ENCODE results near the gene ADCK2.
"Not testable (repeated sequence)": the region's sequence is repeated elsewhere in the genome, so short reads cannot be mapped to it uniquely, and the experiment has no call there.

The ADCK2 gene

DNA sequence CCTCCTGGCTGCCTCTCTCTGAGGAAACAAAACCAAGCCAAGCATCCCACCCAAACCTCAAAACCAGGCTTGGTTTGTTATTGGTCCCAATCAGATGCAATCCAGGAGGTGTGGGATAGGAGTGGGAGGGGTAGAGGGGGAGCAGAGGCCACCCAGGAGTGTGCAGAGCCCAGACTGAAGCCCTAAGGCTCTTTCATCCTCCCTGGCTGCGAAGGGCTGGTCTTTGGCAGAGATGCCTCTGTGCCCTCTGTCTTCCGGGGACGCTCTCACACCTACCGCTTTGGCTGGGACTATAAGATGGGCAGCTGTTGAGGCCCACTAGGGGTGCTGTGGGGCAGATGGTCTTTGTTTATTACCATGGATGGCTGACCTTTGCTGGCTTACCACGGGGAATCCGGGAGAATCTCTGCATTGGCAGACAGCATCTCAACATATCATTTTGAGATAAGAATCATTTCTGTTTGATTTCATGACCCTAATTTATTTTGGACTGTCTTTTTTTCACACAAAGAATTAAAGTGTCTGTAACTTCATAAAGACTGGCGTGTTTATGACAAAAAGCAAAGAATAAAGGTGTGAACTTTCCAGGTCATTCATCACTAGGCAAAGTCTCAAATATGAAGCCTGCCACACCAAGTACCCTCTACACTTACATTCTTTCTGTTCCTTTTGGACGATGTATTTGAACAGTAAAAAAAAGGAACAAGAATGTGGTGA is 25.7 kb upstream of the ADCK2 start:
- no peak for DNase-seq

DNA sequence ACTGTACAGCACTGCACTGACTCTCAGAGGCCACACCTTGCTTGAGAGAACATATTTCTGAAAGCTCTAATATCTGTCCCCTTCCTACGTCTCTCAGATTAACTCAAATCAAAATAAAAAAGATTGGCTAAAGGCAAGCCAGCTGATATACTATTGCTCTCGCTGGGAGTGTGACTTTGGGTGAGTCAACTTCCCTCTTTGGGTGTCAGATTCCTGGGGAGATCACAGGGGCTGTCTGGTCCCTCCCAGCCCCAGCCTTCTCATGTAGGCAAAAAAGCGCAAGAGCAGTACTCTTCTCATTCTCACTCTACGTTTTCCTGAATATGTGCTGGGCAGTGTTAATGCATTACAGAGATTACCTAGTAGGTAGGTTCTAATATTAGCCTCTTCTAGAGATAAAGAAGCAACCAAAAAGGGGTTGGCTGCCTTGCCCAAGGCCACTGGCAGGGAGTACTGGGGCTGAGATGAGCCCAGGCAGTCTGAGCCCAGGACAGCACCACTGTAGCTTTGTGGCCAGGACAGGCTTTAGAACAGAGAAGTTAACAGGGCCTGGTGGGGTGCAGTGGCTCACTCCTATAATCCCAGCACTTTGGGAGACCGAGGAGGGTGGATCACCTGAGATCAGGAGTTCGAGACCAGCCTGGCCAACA is 23.1 kb upstream of the ADCK2 start:
- DNase-seq = no peak

DNA sequence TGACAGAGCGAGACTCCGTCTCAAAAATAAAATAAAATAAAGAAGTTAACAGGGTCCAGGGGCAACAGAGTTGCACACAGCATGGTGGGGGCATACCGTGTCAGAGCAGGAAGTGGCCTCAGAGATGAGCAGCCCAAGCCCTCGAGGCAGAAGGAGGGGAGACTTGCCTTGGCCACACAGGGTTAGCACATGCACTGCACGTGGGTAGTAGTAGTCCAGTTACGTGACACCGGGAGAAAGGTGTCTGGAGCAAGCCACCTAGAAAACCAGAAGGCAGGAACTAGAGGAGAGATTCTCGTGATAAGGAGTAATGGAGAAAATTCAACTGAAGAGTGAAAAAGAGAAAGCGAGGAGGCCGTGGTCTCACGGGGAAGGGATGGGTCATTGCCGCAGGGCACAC is 22.4 kb upstream of the ADCK2 start:
- DNase-seq = no peak

DNA sequence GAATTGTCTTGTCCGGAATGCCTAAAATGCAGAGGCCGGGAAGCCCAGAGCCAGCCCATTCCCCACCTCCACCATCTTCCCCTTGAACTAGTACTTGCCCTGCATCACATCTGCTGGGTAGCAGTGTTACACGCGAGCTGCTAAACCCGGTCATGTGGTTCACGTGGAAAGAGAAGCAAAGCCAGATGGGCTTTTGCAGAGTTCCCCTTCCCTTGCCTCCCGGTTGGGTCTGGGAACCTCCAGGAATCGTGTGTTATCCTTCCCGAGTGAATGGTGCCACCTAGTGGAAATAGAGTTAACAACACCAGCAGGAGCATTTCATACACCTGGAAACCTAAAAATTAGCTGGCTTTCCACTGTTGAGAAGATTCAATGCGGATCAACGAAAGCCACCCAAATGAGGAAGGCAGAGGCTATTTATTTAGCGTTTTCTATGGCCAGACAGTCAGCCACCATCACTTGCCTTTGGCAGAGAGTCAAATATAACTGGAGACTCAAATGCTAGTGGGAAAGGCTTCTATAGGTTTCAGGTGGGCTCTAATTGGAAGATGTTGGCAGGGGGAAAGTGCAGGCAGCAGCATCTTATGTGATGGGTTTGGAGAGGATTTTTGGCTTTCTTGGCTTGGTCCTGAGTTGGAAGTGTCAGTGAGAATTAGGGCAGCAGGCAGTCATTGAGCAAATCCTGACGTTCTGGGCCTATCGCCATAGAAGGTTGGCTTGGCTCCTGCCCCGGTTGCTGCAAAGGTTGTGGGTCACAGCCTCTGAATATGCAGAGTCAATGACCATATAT is 19.2 kb upstream of the ADCK2 start:
- DNase-seq = peak; percentile 4

DNA sequence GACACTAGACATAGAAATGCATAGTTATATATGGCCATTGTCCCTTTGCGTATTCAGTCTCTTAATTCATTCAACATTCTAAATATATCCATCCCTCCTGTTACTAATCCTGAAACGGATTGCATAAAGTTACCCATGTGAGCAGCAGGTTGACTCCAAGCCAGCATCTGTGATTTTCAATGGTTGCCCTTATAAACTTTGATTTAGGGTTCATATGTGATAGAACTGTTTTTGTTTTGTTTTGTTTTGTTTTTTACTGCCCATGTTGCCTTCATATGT is 18.7 kb upstream of the ADCK2 start:
- DNase-seq = no peak

DNA sequence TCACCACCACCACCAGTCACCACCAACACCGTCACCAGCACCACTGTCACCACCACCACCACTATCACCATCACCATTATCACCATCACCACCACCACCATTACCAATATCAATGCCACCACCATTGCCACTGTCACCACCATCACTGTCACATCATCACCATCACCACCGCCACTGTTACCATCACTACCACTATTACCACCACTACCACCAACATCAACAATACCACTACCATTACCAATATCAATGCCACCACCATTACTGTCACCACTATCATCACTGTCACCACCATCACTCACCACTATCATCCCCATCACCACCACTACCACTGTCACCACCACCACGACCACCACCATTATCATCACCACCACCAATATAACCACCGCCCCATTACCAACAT is 18.1 kb upstream of the ADCK2 start:
- no peak for DNase-seq

DNA sequence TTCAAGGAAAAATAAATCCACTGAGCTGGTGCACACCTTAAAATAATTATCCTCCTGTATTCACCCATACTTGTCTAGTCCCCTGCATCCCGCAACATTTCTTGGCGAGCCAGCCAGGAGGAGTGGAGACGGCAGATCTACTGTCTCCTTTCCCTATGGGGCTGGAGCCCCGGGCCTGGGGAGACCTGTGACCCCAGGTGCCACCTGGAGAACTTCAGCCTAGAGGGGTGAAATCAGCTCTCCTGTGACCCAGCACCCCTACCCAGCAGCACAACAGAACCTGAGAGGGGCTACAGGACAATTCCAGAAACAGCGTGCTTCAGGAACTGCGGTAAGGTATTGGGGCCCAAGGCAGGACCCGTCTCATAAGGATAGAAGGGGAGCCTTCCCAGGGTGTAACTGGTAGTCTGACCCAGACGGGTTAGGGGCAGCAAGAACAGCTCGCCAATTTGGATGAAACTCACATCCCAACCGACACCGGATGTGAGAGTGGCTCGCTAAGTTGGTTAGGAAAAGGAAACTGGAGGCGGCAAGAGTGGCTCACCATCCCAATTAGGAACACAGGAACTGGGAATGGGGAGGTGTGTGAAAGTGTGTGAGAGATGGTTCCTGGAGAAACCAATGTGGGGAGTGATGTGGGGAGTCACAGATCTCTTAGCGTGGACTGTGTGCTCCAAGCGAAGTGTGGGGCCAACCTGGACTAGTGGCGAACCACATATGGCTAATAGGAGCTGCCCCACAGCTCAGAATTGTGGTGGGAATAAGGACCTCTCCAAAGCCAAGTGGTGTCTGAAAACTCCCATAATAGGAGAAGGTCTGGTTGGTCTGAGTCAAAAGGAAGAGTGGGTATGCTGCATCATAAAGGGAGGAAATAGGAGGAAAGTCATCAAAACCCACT is 17.0 kb upstream of the ADCK2 start:
- DNase-seq = no peak

DNA sequence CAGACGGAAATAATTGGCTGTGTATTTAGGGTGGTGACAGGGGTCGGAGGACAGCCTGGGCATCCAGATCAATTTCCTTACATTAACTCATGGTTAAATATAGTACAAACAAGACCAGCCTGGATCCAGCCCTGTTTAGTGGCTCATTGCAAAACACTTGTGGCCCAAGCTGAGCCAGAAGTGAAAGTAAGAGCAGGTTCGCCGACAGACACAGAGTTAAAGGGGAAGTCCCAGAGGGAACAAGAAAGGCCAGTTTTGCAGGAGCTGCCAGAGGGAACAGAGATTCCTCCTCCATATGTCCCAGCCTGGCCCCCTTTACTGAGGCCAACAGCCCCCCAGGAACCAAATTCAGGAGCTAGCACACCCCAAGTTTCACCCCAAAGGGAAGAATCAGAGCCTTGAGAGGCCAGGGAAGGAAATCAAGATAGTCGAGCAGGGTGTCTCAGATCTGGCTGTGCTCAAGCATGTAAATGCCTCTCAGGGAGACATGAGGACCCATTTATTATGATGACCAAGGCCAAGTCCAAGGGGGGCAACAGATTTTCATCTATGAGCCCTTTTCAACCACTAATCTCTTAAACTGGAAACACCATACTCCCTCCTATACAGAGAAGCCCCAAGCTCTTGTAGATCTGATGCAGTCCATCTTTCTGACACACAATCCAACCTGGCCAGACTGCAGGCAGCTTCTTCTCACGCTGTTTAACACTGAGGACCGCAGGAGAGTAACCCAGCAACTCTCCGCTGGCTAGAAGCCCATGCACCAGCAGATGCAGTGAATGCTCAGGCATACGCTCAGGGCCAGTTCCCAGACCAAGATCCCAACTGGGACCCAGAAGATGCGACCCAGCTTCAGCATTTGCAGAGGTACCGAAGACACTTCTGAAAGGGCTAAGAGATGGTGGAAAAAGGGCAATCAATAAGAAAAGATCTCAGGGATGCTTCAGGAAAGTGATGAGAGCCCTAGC is 15.9 kb upstream of the ADCK2 start:
- peak; percentile 10 for DNase-seq

DNA sequence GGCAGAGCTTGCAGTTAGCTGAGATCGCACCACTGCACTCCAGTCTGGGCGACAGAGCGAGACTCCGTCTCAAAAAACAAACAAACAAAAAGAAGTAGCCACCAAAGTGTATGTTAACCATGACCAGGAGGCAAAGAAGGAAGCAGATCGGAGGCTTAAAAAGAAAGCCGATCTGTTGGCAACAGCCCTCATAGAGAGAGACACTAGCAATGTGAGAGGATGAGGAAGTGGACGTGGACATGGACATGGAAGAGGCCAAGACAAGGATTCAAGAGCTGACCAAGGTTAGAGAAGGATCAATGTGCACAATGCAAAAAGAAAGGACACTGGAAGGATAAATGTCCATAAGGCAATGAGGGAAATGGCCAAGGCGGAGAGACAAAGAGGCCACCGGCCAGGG is 14.9 kb upstream of the ADCK2 start:
- DNase-seq = no peak

DNA sequence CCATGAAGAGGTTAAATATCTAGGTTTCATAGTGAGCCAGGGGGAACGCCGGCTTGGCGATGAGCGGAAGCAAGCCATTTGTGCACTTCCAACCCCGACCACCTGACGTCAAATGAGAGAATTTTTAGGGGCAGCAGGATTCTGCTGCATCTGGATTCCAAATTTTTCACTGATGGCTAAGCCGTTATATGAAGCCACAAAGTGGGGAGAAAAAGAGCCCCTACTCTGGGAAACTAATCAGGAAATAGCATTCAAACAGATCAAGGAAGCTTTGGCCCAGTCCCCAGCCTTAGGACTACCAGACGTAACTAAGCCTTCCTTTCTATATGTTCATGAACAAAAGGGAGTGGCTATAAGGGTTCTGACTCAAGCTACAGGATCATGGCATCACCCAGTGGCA is 12.9 kb upstream of the ADCK2 start:
- no peak for DNase-seq

DNA sequence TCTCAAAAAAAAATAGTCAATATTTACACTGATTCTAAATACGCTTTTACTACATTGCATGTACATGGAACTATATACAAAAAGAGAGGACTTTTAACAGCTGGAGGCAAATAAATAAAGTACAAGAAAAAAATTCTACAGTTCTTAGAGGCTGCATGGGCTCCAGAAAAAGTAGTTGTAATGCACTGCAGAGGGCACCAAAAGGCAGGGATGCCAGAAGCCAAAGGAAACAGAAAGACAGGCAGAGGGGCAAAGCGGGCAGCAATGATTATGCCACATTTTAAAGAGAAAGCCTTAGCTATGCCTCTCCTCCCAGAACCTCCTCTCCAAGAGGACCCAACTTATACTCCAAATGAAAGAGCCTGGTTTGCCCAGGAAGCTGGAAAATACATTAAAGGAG is 11.6 kb upstream of the ADCK2 start:
- no peak for DNase-seq

DNA sequence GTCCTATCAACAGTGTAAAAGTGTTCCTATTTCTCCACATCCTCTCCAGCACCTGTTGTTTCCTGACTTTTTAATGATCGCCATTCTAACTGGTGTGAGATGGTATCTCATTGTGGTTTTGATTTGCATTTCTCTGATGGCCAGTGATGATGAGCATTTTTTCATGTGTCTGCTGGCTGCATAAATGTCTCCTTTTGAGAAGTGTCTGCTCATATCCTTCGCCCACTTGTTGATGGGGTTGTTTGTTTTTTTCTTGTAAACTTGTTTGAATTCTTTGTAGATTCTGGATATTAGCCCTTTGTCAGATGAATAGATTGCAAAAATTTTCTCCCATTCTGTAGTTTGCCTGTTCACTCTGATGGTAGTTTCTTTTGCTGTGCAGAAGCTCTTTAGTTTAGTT is 9.8 kb upstream of the ADCK2 start:
- DNase-seq = not testable (repeated sequence)

DNA sequence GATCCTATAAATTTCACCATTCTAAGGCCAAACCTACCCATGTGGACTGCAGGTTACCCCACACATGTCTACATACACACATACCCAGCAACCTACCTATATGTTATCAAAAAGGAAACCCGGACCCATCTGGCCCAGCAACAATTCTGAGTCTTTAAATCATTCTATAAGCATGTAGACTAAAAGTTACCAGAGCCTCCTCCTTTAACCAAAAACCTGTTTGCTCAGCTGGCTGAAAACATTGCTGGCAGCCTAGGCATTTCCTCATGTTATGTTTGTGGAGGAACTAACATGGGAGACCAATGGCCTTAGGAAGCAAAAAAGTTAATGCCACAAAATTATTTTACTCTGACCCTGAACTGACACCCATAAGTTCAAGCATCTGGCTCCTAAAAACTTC is 5.3 kb upstream of the ADCK2 start:
- no peak for DNase-seq

DNA sequence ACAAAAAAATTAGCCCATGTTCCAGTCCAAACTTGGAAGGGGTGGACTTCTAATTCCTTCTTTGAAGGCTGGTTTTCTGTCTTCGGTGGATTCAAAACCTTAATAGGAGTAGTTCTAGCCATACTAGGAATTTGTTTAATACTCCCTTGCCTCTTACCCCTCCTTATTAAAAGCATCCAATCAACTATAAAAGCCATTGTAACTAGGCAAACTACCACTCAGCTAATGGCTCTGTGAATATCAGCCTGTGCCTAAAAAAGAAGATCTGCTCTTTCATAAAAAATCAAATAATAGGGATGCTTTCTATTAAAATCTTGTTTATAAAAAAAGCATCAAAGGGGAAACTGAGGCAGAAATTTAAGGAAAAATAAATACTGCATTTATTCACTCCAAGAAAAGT is 4.1 kb upstream of the ADCK2 start:
- no peak for DNase-seq

DNA sequence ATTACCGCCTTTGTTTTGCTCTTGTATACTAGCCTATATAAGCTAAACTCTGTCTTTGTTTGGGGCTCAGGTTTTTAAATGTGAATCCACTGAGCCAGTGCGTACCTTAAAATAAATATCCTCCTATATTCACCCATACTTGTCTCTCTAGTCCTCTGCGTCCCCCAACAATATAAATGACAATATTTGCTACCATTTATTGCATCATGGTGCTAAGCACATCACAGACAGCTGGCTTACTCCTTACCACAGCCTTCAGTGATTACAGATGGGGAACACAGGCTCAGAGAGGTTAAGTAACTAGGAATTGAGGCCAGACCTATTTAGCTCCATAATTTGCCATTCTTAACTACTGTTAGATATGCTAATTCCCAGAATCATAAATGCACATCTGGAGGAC is 3.4 kb upstream of the ADCK2 start:
- no peak for DNase-seq

DNA sequence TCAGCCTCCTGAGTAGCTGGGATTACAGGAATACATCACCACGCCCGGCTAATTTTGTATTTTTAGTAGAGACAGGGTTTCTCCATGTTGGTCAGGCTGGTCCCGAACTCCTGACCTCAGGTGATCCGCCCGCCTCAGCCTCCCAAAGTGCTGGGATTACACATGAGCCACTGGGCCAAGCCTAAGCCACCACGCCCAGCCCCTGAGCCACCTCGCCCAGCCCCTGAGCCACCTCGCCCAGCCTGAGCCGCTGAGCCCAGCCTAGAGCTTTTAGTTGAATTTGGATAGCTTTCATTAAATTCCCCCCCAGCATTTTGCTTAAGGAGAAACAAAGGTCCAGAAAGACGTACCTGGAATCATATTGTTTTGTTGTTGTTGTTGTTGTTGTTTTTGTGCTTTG is 2.9 kb upstream of the ADCK2 start:
- not testable (repeated sequence) for DNase-seq

DNA sequence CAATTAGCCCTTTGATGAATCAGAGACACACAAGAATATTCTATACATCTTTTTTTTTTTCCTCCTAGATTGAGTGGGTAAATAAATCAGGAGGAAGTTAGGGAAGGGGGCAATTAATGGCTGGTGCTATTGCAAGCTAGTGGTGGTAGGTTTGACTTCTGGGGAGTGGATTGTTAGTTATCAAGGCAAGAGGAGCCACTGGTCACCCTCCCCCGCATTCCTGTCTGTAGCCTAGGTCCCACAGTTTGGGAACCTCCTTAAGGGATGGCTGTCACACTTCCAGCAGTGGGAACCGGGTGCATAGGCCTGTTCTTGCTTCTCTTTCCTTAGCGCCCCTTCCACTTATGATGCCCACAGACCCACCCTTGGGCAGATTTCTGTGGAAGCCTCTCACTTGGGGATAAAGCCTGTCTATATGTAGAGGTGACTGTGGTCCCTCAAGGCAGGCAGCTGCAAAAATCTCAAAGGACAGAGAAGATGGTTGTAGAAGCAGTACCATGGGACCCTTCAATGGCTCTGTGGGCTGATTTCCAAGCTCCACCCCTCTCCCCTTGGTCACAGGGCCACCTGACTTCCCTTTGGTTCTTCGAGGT is 2.3 kb upstream of the ADCK2 start:
- DNase-seq = no peak

DNA sequence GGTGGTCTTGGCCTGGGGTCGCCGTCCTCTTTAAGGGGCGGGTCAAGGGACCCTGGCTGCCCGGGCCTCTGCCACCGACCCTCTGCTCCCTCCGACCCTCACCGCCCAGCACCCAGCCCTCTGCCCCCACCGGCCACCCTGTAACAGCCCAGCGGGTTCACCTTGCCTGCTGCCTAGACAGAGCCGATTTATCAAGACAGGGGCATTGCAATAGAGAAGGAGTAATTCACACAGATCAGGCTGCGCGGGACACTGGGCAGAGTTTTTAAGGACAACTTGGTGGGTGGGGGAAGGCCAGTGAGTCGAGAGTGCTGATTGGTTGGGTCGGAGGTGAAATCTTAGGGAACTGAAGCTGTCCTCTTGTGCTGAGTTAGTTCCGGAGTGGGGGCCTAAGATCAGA is 779 bp upstream of the ADCK2 start:
- no peak for DNase-seq

DNA sequence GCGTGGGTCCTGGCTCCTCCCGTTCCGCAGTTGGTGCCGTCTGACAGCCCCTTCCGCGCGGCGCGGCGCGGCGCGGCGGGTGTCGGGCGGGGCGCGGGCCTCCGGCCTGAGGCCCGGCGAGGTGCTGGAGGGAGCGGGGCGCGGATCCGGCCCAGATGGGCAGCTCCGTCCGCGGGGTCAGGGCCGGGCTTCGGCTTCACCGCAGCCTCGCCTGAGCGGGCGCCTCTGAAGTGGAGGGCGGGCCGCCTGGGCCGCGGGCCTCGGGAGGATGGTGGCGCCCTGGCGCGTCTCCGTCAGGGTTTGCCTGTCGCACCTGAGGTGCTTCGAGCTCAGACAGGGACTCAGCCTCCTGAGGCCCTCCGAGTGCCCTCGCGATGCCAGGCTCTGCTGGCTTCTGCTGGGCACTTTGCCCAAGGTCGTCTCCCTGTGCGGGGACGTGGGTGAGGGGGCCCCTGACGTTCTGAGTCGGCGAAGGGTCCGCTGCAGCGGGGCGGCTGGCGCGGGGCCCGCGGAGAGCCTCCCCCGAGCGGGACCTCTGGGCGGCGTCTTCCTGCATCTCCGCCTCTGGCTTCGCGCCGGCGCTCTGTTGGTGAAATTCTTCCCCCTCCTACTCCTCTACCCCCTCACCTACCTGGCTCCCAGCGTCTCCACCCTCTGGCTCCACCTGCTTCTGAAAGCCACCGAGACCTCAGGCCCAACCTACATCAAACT is 473 bp downstream of the ADCK2 start:
- DNase-seq = peak; percentile 64

DNA sequence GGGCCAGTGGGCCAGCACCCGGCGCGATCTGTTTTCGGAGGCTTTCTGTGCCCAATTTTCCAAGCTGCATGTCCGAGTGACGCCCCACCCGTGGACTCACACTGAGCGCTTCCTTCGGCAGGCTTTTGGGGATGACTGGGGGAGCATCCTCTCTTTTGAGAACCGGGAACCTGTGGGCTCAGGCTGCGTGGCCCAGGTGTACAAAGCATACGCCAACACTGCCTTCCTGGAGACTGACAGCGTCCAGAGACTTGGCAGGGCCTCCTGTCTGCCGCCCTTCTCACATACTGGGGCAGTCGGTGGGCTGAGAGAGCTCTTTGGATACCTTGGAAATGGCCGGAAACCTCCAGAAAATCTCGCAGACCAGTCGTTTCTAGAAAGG is 1.0 kb downstream of the ADCK2 start:
- DNase-seq = no peak

DNA sequence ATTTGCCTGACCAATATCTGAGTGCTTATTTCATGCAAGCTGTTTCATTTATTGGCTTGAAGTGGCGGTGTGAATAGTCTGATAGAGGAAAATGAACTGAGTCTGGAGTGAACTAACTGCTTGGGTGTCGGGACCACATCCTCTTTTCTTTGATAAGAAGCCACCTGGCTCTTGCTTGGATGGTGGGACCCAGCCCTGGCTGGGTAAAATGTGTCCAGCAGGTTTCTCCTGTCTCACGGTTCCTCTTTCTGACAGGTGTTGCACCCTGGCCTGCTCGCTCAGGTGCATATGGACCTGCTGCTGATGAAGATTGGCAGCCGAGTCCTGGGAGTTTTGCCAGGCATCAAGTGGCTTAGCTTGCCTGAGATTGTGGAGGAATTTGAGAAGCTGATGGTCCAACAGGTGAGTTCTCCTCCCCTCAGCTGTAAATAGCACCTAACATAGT is 1.6 kb downstream of the ADCK2 start:
- DNase-seq = no peak

Data from stimulated activated naive CD4-positive, alpha-beta T cell treated with Interleukin-2 at 50 U/mL for 16 hours (primary cell).